Measurements from ENCODE around the gene CD6.

The CD6 gene

GRCh38 chr11:60950024-60950423 lies 21.5 kb upstream of the CD6 start:
- no peaks in the 10 kb centered on the region for H3K27me3 ChIP-seq (ENCODE audit: control insufficient read depth, insufficient read depth, low read length)
- H3K4me1 ChIP-seq (ENCODE audit: control insufficient read depth, insufficient read depth, low read length): no peaks in the 10 kb centered on the region
- no peaks in the 10 kb centered on the region for H3K36me3 ChIP-seq (ENCODE audit: control insufficient read depth, insufficient read depth, low read length)
- peak overlapping the region; percentile 72 for H3K4me3 ChIP-seq (ENCODE audit: low read length)
- no peak overlapping the region for H3K27ac ChIP-seq (ENCODE audit: low read depth, low read length)
- no peak overlapping the region for H3K9ac ChIP-seq (ENCODE audit: low read length)

- peak overlapping the region; percentile 72 for H3K4me3 ChIP-seq (ENCODE audit: low read length)
- H3K9ac ChIP-seq (ENCODE audit: low read length): no peak overlapping the region
- peak overlapping the region; percentile 22 for H3K27ac ChIP-seq (ENCODE audit: low read depth, low read length)
- no peaks in the 10 kb centered on the region for H3K36me3 ChIP-seq (ENCODE audit: control insufficient read depth, insufficient read depth, low read length)
- no peaks in the 10 kb centered on the region for H3K4me1 ChIP-seq (ENCODE audit: control insufficient read depth, insufficient read depth, low read length)
- no peaks in the 10 kb centered on the region for H3K27me3 ChIP-seq (ENCODE audit: control insufficient read depth, insufficient read depth, low read length)
These were observed 20.4 kb upstream of the CD6 start for GRCh38 chr11:60950933-60951605.

GRCh38 chr11:60951606-60951903 lies 19.9 kb upstream of the CD6 start:
- Histone ChIP-seq H3K4me1 (ENCODE audit: control insufficient read depth, insufficient read depth, low read length) (no peaks in the 10 kb centered on the region), H3K4me3 (ENCODE audit: low read length) (peak overlapping the region; percentile 72), H3K36me3 (ENCODE audit: control insufficient read depth, insufficient read depth, low read length) (no peaks in the 10 kb centered on the region), H3K9ac (ENCODE audit: low read length) (no peak overlapping the region), H3K27me3 (ENCODE audit: control insufficient read depth, insufficient read depth, low read length) (no peaks in the 10 kb centered on the region), H3K27ac (ENCODE audit: low read depth, low read length) (peak overlapping the region; percentile 70)

- peak within 1 kb of the TSS; percentile 72 for H3K4me3 ChIP-seq (ENCODE audit: low read length)
- H3K4me1 ChIP-seq (ENCODE audit: control insufficient read depth, insufficient read depth, low read length): no peaks in the 10 kb centered on the region
- H3K9ac ChIP-seq (ENCODE audit: low read length): peak within 1 kb of the TSS; percentile 49
- peak within 1 kb of the TSS; percentile 70 for H3K27ac ChIP-seq (ENCODE audit: low read depth, low read length)
- H3K27me3 ChIP-seq (ENCODE audit: control insufficient read depth, insufficient read depth, low read length): no peaks in the 10 kb centered on the region
- H3K36me3 ChIP-seq (ENCODE audit: control insufficient read depth, insufficient read depth, low read length): no peaks in the 10 kb centered on the region
These were observed 19.4 kb upstream of the CD6 start, which contains the start of gene SLC15A3 for GRCh38 chr11:60951904-60952741. TSS of gene SLC15A3 (minus strand) at chr11:60952176. CDS start at chr11:60951551, 625 bp downstream.

GRCh38 chr11:60952742-60953170 lies 18.7 kb upstream of the CD6 start:
- no peak overlapping the region for H3K9ac ChIP-seq (ENCODE audit: low read length)
- peak overlapping the region; percentile 72 for H3K4me3 ChIP-seq (ENCODE audit: low read length)
- H3K4me1 ChIP-seq (ENCODE audit: control insufficient read depth, insufficient read depth, low read length): no peaks in the 10 kb centered on the region
- H3K27me3 ChIP-seq (ENCODE audit: control insufficient read depth, insufficient read depth, low read length): no peaks in the 10 kb centered on the region
- H3K27ac ChIP-seq (ENCODE audit: low read depth, low read length): peak overlapping the region; percentile 70
- no peaks in the 10 kb centered on the region for H3K36me3 ChIP-seq (ENCODE audit: control insufficient read depth, insufficient read depth, low read length)

GRCh38 chr11:60953781-60954180 lies 17.7 kb upstream of the CD6 start:
- Histone ChIP-seq H3K4me1 (ENCODE audit: control insufficient read depth, insufficient read depth, low read length) (no peaks in the 10 kb centered on the region), H3K27ac (ENCODE audit: low read depth, low read length) (no peak overlapping the region), H3K4me3 (ENCODE audit: low read length) (no peak overlapping the region)

GRCh38 chr11:60954421-60954820 lies 17.1 kb upstream of the CD6 start:
- no peaks in the 10 kb centered on the region for H3K4me1 ChIP-seq (ENCODE audit: control insufficient read depth, insufficient read depth, low read length)
- H3K4me3 ChIP-seq (ENCODE audit: low read length): no peak overlapping the region
- H3K27ac ChIP-seq (ENCODE audit: low read depth, low read length): no peak overlapping the region
- no peaks in the 10 kb centered on the region for H3K36me3 ChIP-seq (ENCODE audit: control insufficient read depth, insufficient read depth, low read length)
- no peaks in the 10 kb centered on the region for H3K27me3 ChIP-seq (ENCODE audit: control insufficient read depth, insufficient read depth, low read length)
- H3K9ac ChIP-seq (ENCODE audit: low read length): no peak overlapping the region

More at GRCh38 chr11:60953781-60954180, 17.7 kb upstream of the CD6 start:
- Histone ChIP-seq H3K27me3 (ENCODE audit: control insufficient read depth, insufficient read depth, low read length) (no peaks in the 10 kb centered on the region), H3K9ac (ENCODE audit: low read length) (no peak overlapping the region), H3K36me3 (ENCODE audit: control insufficient read depth, insufficient read depth, low read length) (no peaks in the 10 kb centered on the region)

- Histone ChIP-seq H3K36me3 (ENCODE audit: control insufficient read depth, insufficient read depth, low read length) (no peaks in the 10 kb centered on the region), H3K4me1 (ENCODE audit: control insufficient read depth, insufficient read depth, low read length) (no peaks in the 10 kb centered on the region), H3K9ac (ENCODE audit: low read length) (no peak overlapping the region), H3K4me3 (ENCODE audit: low read length) (no peak overlapping the region), H3K27me3 (ENCODE audit: control insufficient read depth, insufficient read depth, low read length) (no peaks in the 10 kb centered on the region), H3K27ac (ENCODE audit: low read depth, low read length) (no peak overlapping the region)
These were observed 15.9 kb upstream of the CD6 start for GRCh38 chr11:60955571-60955970.

- H3K4me3 ChIP-seq (ENCODE audit: low read length): no peak overlapping the region
- no peaks in the 10 kb centered on the region for H3K36me3 ChIP-seq (ENCODE audit: control insufficient read depth, insufficient read depth, low read length)
- H3K27me3 ChIP-seq (ENCODE audit: control insufficient read depth, insufficient read depth, low read length): no peaks in the 10 kb centered on the region
- H3K9ac ChIP-seq (ENCODE audit: low read length): no peak overlapping the region
- H3K4me1 ChIP-seq (ENCODE audit: control insufficient read depth, insufficient read depth, low read length): no peaks in the 10 kb centered on the region
- H3K27ac ChIP-seq (ENCODE audit: low read depth, low read length): no peak overlapping the region
These were observed 14.3 kb upstream of the CD6 start for GRCh38 chr11:60957188-60957587.

GRCh38 chr11:60959431-60959830 lies 12.0 kb upstream of the CD6 start:
- Histone ChIP-seq H3K9ac (ENCODE audit: low read length) (no peak overlapping the region), H3K27ac (ENCODE audit: low read depth, low read length) (no peak overlapping the region), H3K27me3 (ENCODE audit: control insufficient read depth, insufficient read depth, low read length) (no peaks in the 10 kb centered on the region), H3K36me3 (ENCODE audit: control insufficient read depth, insufficient read depth, low read length) (no peaks in the 10 kb centered on the region), H3K4me1 (ENCODE audit: control insufficient read depth, insufficient read depth, low read length) (no peaks in the 10 kb centered on the region), H3K4me3 (ENCODE audit: low read length) (no peak overlapping the region)

GRCh38 chr11:60960405-60960804 lies 11.1 kb upstream of the CD6 start:
- Histone ChIP-seq H3K27ac (ENCODE audit: low read depth, low read length) (no peak overlapping the region), H3K36me3 (ENCODE audit: control insufficient read depth, insufficient read depth, low read length) (no peaks in the 10 kb centered on the region), H3K4me3 (ENCODE audit: low read length) (no peak overlapping the region), H3K4me1 (ENCODE audit: control insufficient read depth, insufficient read depth, low read length) (no peaks in the 10 kb centered on the region), H3K27me3 (ENCODE audit: control insufficient read depth, insufficient read depth, low read length) (no peaks in the 10 kb centered on the region), H3K9ac (ENCODE audit: low read length) (no peak overlapping the region)

GRCh38 chr11:60964801-60965200 lies 6.7 kb upstream of the CD6 start:
- Histone ChIP-seq H3K9ac (ENCODE audit: low read length) (no peak overlapping the region), H3K4me3 (ENCODE audit: low read length) (no peak overlapping the region), H3K27ac (ENCODE audit: low read depth, low read length) (no peak overlapping the region), H3K27me3 (ENCODE audit: control insufficient read depth, insufficient read depth, low read length) (no peaks in the 10 kb centered on the region), H3K4me1 (ENCODE audit: control insufficient read depth, insufficient read depth, low read length) (no peaks in the 10 kb centered on the region), H3K36me3 (ENCODE audit: control insufficient read depth, insufficient read depth, low read length) (no peaks in the 10 kb centered on the region)

- Histone ChIP-seq H3K9ac (ENCODE audit: low read length) (no peak overlapping the region), H3K4me1 (ENCODE audit: control insufficient read depth, insufficient read depth, low read length) (no peaks in the 10 kb centered on the region), H3K4me3 (ENCODE audit: low read length) (no peak overlapping the region), H3K36me3 (ENCODE audit: control insufficient read depth, insufficient read depth, low read length) (no peaks in the 10 kb centered on the region), H3K27me3 (ENCODE audit: control insufficient read depth, insufficient read depth, low read length) (no peaks in the 10 kb centered on the region), H3K27ac (ENCODE audit: low read depth, low read length) (no peak overlapping the region)
These were observed 4.6 kb upstream of the CD6 start for GRCh38 chr11:60966890-60967289.
